SK-N-SH treated with all-trans-retinoic acid at 6 μM for 48 hours (cell line): ENCODE results near the gene RAB1A.

Source experiments
- ARNTL ChIP-seq: fragments of 450-650 bp; formaldehyde crosslinking; IDR thresholded peaks from 2 replicates; pipeline ENCODE4 v1.5.0; 2020; ENCODE audit warnings: low read depth, mild to moderate bottlenecking, moderate library complexity, borderline replicate concordance
- PATZ1 ChIP-seq: fragments of 250-450 bp; sonication (Bioruptor Pico); IDR thresholded peaks from 2 replicates; pipeline ENCODE4 v1.8.0; 2020; ENCODE audit warnings: mild to moderate bottlenecking, moderate library complexity, borderline replicate concordance
- PPARA ChIP-seq: fragments of 250-450 bp; sonication (Bioruptor Pico); IDR thresholded peaks from 2 replicates; pipeline ENCODE4 v1.5.0; 2020; ENCODE audit warnings: mild to moderate bottlenecking, borderline replicate concordance
- ZNF565 ChIP-seq: fragments of 450-650 bp; formaldehyde crosslinking; conservative IDR thresholded peaks from 2 replicates; pipeline ENCODE4 v1.5.0; 2020; ENCODE audit warnings: low read depth, mild to moderate bottlenecking, moderate library complexity

GRCh38 chr2:65055422-65056214 lies 74.3 kb downstream of the RAB1A start:
- TF ChIP-seq PPARA (CRISPR knock-in tag) (no peak), ZNF565 (no peak), PATZ1 (no peak), ARNTL (CRISPR knock-in tag) (no peak)
